ENCODE data around the gene KDM4E. TPM values are rescaled to one million over a fixed set of nuclear protein-coding genes. Genes with fewer than 3 reads are reported as not detected.

KDM4E gene
- total and polyA plus RNA-seq, 9 of the 15 experiments (the other 6 are each of a cell fraction or from before 2014, with no cell fraction given): 0.04 TPM; not detected in 8

GRCh38 chr11:95033051-95033450, 8.0 kb downstream of the KDM4E start:
- no peaks in the 10 kb centered on the region for H3K4me1 ChIP-seq (replicated peaks in 1 of 2; ENCODE audit: control insufficient read depth in 2 of 2, insufficient read depth in 2 of 2, low read length in 2 of 2)
- BruUV-seq (replicated peaks): no TSS peak
- H3K79me2 ChIP-seq (ENCODE audit: control insufficient read depth, insufficient read depth, low read length): no peaks in the 10 kb centered on the region
- no peak for FAIRE-seq
- H4K20me1 ChIP-seq (replicated peaks; ENCODE audit: control insufficient read depth, insufficient read depth, low read length): no peaks in the 10 kb centered on the region
- H3K27ac ChIP-seq (ENCODE audit: extremely low read depth, low read depth, low read length): no peak overlapping the region
- H2AFZ ChIP-seq (ENCODE audit: low read depth, low read length): no peak overlapping the region
- no peaks in the 10 kb centered on the region for H3K9me3 ChIP-seq (replicated peaks; ENCODE audit: control insufficient read depth, insufficient read depth, low read depth, low read length)
- intact Hi-C loops (cut with micrococcal nuclease) (no loop called here), in situ Hi-C loops (cut with MboI) (no loop called here)
- ChIA-PET POLR2A (interaction anchor here (1.7 to 1.9 kb wide), 2 partner anchors 9 to 11 kb away, joined by 4 to 6 read pairs; partner anchors contain the start of gene KDM4E), CTCF (ENCODE audit: low intra/inter-chr PET ratio) (no interaction called here)
- no peaks in the 10 kb centered on the region for H3K27me3 ChIP-seq (ENCODE audit: control insufficient read depth in 2 of 2, insufficient read depth in 2 of 2, low read length in 2 of 2)
- no peak for TF ChIP-seq CBX5 (IDR thresholded peaks at IDR 0.05; ENCODE audit: borderline replicate concordance, low read depth)
- TF ChIP-seq EZH2 (IDR thresholded peaks at IDR 0.05; ENCODE audit: borderline replicate concordance, low read depth, low read length): no peak
- TF ChIP-seq CBX3 (IDR thresholded peaks at IDR 0.05; ENCODE audit: borderline replicate concordance in 1 of 2, low read length in 2 of 2): no peak
- no peak for TF ChIP-seq ARHGAP35 (IDR thresholded peaks at IDR 0.05; ENCODE audit: partially characterized antibody)
- no peak for TF ChIP-seq ZNF224 (CRISPR knock-in tag; IDR thresholded peaks at IDR 0.05)
- no peak for TF ChIP-seq NCOA6 (IDR thresholded peaks at IDR 0.05)
- no peak for TF ChIP-seq ZKSCAN1 (IDR thresholded peaks at IDR 0.05; ENCODE audit: low read depth, low read length)
- TF ChIP-seq IRF9 (tag; IDR thresholded peaks at IDR 0.05): no peak
- no peak for TF ChIP-seq ZBTB34 (CRISPR knock-in tag; IDR thresholded peaks at IDR 0.05)
- TF ChIP-seq ZNF124 (CRISPR knock-in tag; IDR thresholded peaks at IDR 0.05): no peak
- TF ChIP-seq SETDB1 (IDR thresholded peaks at IDR 0.05; ENCODE audit: low read length): no peak
- TF ChIP-seq PBX2 (CRISPR knock-in tag; IDR thresholded peaks at IDR 0.05; ENCODE audit: low read depth): no peak
- no peak for TF ChIP-seq PBX2 (tag; conservative IDR thresholded peaks at IDR 0.05; ENCODE audit: low read depth)
- TF ChIP-seq RUNX1 (IDR thresholded peaks at IDR 0.05; ENCODE audit: low read depth): no peak
- no peak for TF ChIP-seq PYGO2 (tag; IDR thresholded peaks at IDR 0.05)
- TF ChIP-seq ADNP (tag; IDR thresholded peaks at IDR 0.05): no peak
- no peak for TF ChIP-seq SNAPC5 (CRISPR knock-in tag; IDR thresholded peaks at IDR 0.05)
- no peak for TF ChIP-seq MEIS2 (IDR thresholded peaks at IDR 0.05; ENCODE audit: partially characterized antibody)
- no peak for DNase-seq (ENCODE audit: extremely low read depth in 1 of 4, low spot score in 3 of 4)
- H3K4me3 ChIP-seq: no peak overlapping the region
- H3K36me3 ChIP-seq (ENCODE audit: control insufficient read depth, insufficient read depth, low read length): no peaks in the 10 kb centered on the region
- ATAC-seq: no peak
- H3K4me2 ChIP-seq (ENCODE audit: insufficient read depth, low read length): no peak overlapping the region
- no peaks in the 10 kb centered on the region for H3K9me1 ChIP-seq (ENCODE audit: control insufficient read depth, insufficient read depth, low read length)
- no peak overlapping the region for H3K9ac ChIP-seq (ENCODE audit: insufficient read depth in 1 of 2, low read depth in 2 of 2, low read length in 2 of 2)
- WGBS (ENCODE audit: insufficient coverage, low coverage, missing lambda C conversion rate): 5% methylated on average over 1 of the region's 1 CpG

Measured in K562 (cell line).